HG03575 (cell line): Measurements from ENCODE around the gene SOBP.
"Not testable (repeated sequence)": the region's sequence is repeated elsewhere in the genome, so short reads cannot be mapped to it uniquely, and the experiment has no call there.

Experiments
- ATAC-seq: cut with Tn5 transposase; IDR thresholded peaks from one replicate; pipeline ENCODE4 v1.9.1; 2021; ENCODE audit not compliant: unreplicated experiment, insufficient number of reproducible peaks, low FRiP score; ENCODE audit errors: extremely low read depth

SOBP gene

DNA sequence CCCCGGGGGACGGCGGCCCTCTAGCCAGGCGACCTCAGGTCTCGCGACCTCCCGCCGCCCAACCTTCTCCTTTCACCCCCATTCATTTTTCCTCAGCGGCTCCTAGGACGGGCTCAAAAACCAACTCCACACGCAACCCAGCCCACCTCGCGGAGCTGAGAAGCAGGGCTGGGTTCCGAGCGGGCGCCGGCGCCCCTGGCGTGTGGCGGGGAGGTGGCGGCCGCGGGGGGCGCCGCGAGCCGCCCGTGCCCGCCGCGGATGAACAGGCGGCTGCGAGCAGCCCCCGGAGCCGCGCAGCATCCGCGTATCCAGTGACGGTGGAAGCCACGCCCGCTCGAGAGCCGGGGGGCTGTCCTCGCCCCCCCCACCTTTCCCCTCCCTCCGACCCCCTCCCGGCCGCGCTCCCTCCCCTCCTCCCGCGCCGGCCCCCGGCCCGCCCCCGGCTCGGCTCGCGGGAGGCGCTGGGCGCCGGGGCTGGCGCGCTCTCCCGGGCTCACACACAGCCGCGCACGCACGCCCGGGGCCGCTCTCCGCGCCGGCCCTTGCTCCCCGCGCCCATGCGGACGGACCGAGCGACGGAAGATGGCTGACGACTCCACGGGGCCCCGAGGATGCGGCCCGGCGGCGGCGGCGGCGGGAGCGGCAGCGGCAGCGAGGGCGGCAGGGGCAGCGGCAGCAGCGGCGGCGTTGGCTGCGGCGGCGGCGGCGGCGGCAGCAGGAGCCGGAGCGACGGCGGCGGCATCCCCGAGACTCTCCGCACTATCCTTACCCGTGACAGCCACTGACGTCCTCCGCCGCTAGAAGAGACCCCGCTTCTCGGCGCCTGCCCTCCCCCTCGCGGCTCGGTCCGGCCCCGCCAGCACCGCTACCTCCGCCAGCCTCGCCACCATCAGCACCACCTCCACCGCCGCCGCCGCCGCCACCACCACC, at the start of gene SOBP:
Gene SOBP, plus strand, starts transcription at position 482 of the 930 bp plus-strand sequence. CDS start 500 bp downstream, outside the sequence.
- no peak for ATAC-seq

DNA sequence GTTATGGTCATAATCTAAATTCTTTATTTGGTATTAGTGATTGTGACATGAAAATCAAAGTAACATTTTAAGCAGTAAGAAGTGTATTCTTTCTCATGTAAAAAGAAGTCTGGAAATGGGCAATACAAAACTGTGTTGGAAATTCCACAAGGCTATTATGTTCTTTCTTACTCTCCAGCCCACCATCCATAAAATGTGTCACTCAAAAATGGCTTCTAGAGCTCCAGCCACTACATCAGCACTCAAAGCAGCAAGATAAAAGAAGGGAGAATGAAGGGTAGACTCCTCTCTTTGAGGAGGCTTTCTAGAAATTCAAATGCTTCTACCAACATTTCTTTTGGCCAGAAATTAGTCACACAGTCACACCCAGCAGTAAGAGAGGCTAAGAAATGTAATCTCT, 49.0 kb upstream of the SOBP start:
- ATAC-seq, result no peak

GRCh38 chr6:107441682-107442081, 48.2 kb upstream of the SOBP start:
- no peak for ATAC-seq

DNA sequence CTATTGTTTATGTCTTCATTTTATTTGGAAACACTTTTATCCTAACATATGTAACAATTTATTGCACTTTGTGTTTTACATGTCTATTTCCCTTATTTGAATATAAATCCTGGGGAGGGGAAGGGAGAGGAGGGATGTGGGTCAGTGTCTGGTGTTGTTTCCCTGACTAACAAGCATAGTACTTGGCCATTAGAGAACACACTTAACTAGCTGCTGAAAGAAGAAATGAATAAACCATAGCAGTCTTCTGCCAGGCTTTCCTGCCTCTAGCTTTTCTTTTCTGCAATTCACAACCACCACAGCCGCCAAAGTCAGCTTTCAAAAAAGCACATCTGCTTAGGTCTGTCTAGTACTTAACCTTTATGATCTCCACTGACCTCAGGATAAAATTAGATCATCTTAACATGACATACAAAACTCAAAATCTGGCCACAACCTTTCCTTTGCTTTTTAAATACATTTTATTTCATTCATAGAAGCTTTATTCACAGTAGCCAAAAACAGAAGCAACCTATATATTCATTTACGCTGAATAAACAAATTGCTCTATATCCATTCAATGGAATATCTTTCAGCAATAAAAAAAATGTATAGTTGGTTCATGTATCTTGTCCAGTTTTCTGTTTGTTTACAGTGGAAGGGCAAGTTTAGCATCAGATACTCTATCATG, 46.8 kb upstream of the SOBP start:
- no peak for ATAC-seq

GRCh38 chr6:107443608-107444267, 46.2 kb upstream of the SOBP start:
- no peak for ATAC-seq

- no peak for ATAC-seq
These were observed 45.6 kb upstream of the SOBP start for GRCh38 chr6:107444277-107444676.

DNA sequence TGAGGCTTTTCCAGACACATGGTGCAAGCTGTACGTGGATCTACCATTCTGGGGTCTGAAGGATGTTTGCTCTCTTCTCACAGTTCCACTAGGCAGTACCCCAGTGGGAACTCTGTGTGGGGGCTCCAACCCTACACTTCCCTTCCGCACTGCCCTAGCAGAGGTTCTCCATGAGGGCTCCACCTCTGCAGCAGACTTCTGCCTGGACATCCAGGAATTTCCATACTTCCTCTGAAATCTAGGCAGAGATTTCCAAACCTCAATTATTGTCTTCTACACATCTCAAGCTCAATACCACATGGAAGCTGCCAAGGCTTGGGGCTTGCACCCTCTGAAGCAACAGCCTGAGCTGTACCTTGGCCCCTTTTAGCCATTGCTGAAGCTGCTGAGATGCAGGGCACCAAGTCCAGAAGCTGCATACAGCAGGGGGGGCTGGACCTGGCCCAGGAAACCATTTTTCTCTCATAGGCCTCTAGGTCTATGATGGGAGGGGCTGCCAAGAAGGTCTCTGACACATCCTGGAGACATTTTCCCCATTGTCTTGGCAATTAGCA, 42.2 kb upstream of the SOBP start:
- ATAC-seq, result no peak

GRCh38 chr6:107448776-107449175, 41.1 kb upstream of the SOBP start:
- ATAC-seq, result no peak

GRCh38 chr6:107458672-107459282, 31.1 kb upstream of the SOBP start:
- no peak for ATAC-seq

DNA sequence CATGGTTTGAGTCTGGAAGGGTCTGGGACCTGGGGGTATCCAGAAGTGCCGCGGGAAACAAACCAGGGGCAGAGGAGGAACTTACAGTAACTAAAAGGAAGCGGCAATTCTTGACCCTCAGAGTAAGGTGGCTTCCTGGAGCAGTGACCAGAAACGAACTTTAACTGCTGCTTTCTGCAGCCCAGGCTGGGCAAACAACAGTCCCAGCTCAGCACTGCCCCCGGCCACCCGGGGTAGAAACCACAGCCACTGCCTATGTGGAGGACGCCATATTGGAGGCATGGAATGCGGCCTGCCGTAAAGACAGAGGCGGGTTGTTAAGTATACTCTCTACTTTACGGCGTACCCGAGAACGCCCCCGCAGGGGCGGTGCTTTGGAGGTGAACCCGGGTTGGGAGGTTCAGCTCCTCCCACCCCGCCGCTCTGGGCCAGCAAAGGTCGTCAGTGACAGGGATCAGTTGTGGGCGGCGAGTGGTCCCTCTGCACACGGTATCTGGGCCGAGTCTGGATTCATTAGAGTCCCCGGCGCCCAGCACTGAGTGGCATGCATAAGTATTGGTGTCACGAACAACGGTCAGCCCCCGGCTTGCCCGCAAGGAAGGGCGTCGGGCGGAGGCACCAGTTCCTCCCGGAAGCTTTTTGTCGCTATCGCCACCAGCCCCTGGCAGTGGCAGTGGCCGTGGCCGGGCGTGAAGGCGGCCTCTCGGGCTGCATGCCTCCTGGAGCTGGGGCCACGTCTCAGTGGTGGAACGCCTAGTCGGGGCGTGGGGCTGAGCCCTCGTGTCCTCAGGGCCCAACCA, 30.4 kb upstream of the SOBP start, which contains the start of gene PDSS2:
Gene PDSS2, minus strand, starts transcription at position 282 of the 800 bp plus-strand sequence. Its CDS starts 279 bp downstream, at position 3.
- peak; percentile 92 for ATAC-seq

DNA sequence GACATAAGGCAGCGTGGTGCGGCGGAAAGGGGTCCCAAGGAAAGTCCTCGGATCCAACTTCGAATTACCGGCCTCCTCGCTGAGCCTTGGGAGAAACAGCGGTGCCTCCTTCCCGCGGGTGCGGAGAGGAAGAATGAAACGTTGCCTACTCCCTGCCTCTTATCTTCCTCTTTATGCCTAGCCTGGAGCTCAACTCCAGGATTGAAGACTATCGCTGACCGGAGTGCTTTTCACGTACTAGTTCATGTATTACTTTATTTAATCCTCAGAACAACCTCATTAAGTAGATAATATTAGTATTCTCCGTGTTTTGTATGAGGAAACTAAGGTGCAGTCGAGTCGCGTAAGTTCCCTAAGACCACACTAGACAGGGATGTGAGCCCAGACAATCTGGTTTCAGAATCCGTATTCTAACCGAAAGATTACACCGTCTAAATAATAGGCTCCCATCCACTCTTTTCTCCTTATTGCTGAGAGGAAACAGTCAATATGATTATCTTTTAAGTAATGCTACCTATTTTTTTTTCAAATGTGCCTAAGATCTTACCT, 29.8 kb upstream of the SOBP start:
- ATAC-seq, result no peak

DNA sequence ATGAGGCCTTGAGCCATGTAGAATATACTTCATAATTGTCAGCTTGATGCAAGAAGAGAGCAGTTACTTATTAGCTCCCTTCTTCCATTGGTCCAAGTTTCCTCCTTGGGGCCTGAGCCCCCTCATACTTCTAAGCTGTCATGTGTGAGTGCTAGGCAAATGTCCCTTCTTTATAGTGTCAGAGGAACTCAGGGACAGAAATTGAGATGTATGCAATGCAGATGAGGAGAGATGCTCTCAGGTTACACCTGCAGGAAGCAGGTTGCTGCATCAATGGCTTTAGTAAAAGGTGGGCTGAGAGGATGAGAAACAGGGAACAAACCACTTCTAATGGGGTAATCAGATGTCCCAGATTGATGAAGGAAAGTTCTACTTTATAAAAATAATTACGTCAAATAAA, 23.9 kb upstream of the SOBP start:
- ATAC-seq, result no peak

- no peak for ATAC-seq
These were observed 19.6 kb upstream of the SOBP start for GRCh38 chr6:107470364-107470763.

DNA sequence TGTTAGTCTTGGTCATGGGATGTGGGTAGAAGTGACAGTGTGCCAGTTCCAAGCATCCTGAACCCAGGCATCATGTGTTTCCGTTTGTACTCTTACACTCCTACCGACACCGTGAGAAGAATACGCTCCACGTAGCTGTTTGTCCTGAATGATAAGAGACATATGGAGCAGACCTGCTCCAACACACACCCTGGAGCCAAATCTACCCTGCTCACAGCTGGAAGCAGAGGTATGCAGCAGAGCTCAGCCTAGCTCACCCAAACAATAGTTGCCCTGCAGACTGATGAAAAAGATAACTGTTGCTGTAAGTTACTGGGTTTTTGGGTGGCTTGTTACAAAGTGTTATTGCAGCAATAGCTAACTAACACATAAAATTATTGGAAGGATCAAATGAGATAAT, 16.3 kb upstream of the SOBP start:
- ATAC-seq, result no peak

DNA sequence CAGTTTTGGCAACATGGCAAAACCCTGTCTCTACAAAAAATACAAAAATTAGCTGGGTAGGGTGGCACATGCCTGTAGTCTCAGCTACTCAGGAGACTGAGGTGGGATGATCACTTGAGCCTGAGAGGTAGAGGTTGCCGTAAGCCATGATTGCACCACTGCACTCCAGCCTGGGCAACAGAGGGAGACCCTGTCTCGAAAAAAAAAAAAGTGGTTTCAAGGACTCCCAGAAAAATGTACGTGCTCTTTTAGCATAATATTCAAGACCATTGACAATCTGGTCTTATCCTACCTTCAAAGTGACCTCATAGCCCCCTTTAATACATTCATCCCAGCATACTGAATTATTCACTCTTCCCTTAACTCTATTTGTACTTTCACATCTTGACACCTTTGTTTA, 14.6 kb upstream of the SOBP start:
- not testable (repeated sequence) for ATAC-seq

GRCh38 chr6:107475826-107476225, 14.1 kb upstream of the SOBP start:
- not testable (repeated sequence) for ATAC-seq

DNA sequence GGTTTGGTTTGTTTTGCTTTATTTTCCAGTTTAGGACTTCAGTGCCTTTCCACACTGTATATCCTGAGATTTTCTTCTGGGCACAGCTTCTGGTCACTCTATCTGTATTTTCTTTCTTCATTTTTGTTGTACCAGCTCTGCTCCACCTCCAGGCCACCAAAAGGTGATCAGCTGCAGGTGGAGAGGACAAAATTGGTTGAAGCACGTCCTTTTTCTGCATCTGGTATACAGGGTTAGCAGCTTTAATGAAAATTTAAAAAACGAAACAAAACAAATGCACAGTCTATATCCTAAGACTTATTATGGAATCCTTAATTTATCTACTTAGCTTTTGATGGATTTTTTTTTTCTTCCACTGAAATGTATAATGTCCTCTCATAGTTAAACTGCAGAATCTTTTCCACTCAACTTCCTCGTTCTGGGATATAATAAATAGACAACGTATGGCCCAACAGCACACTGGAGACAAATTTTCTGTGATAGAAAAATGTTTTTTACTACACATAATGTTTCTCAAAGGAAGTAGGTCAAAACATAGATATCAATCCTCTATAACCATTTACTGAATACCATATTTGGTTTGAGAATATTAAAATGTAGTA, 10.7 kb upstream of the SOBP start:
- ATAC-seq, result no peak

DNA sequence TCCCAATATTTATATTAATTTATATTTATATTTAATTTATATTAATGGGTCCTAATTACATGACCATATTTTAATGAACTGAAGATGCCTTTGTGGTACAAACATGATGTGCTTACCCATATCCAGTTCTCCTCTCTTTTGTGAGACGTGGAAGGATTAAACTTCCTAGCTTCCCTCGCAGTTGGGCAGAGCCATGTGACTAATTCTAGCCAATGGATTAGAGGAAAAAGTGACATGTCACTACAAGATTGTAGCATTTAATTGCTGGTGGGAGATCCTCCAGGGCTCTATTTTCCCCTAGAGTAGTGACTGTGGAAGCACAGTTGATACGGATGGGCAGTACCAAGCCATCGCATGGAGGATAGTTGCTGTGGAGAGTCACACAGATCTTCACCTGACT, 4.8 kb upstream of the SOBP start:
- ATAC-seq, result no peak
